ENCODE measurements around the gene RANBP17. TPM values are rescaled to one million over a fixed set of nuclear protein-coding genes. Genes with fewer than 3 reads are reported as not detected.

Gene RANBP17
- total and polyA plus RNA-seq, 2 donors (not counting 1 experiment from before 2014, with no cell fraction given) = 3.1 to 3.5 TPM

DNA sequence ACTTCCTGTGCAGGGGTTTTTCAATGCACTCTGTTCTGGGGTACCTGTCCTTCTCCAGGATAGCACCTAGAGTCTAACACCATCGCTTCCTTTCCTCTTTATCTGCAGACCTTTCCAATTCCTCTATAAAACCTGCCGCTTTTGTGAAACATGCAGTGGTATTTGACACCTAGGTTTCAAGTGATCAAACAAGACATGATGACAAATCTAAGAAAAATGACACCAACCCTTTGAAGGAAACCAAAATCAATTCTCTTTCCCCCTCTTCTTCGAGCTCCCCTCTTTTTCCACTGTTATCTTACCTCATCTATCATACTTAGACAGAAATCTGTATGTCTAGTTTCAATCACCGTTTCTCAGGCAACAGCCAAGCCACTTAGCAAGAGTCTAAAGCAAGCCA is 25.6 kb upstream of the RANBP17 start:
- H3K27ac ChIP-seq (ENCODE audit: insufficient read depth, low read length) = no peak overlapping the region
- H3K9me3 ChIP-seq (ENCODE audit: control insufficient read depth, insufficient read depth, low read depth, low read length) = no peaks in the 10 kb centered on the region
- H3K4me2 ChIP-seq (ENCODE audit: extremely low read depth, insufficient read depth, low read length) = no peak overlapping the region
- no peak overlapping the region for H2AFZ ChIP-seq (ENCODE audit: low read length)
- TF ChIP-seq CTCF (conservative IDR thresholded peaks at IDR 0.05 in 1 of 2, IDR thresholded peaks at IDR 0.05 in 1 of 2; ENCODE audit: low read depth in 1 of 2, low read length in 2 of 2) (no peak), EZH2 (IDR thresholded peaks at IDR 0.05; ENCODE audit: low read length, missing control alignments) (no peak)
- H4K20me1 ChIP-seq (ENCODE audit: control insufficient read depth, extremely low read depth, insufficient read depth, low read length) = no peaks in the 10 kb centered on the region
- H3K79me2 ChIP-seq (ENCODE audit: control insufficient read depth, insufficient read depth, low read length) = no peaks in the 10 kb centered on the region
- no peaks in the 10 kb centered on the region for H3K27me3 ChIP-seq (ENCODE audit: control insufficient read depth, insufficient read depth, low read length)
- H3K4me3 ChIP-seq (replicated peaks in 1 of 4; ENCODE audit: control extremely low read depth in 1 of 4, insufficient read depth in 1 of 4, low read depth in 3 of 4, low read length in 4 of 4) = no peak overlapping the region
- H3K9ac ChIP-seq (ENCODE audit: insufficient read depth, low read length) = no peak overlapping the region
- no peaks in the 10 kb centered on the region for H3K4me1 ChIP-seq (ENCODE audit: control insufficient read depth, extremely low read depth, insufficient read depth, low read length)
- DNase-seq (ENCODE audit: low read depth in 2 of 2) = no peak
- no peaks in the 10 kb centered on the region for H3K36me3 ChIP-seq (ENCODE audit: control insufficient read depth, insufficient read depth, low read length)

DNA sequence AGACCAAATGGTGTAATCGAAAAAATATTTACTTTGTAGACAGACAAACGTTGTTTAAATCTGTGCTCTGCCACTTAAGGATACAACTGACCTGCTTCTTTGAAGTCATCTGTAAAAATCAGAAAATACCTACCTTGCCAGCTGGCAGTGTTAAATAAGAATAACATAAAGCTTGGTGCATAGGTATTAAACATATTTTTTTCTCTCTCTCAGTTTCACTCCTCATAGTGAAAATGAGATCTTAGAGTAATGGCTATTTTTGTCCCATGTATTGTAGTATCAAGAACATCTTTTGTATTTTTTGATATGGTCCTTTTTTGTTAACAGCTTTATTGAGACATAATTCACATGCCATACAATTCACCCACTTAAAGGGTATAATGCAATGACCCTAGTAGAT is 17.9 kb upstream of the RANBP17 start:
- Histone ChIP-seq H3K36me3 (ENCODE audit: control insufficient read depth, insufficient read depth, low read length) (no peaks in the 10 kb centered on the region), H3K27me3 (ENCODE audit: control insufficient read depth, insufficient read depth, low read length) (no peaks in the 10 kb centered on the region), H3K4me3 (replicated peaks in 1 of 4; ENCODE audit: control extremely low read depth in 1 of 4, insufficient read depth in 1 of 4, low read depth in 3 of 4, low read length in 4 of 4) (no peak overlapping the region), H4K20me1 (ENCODE audit: control insufficient read depth, extremely low read depth, insufficient read depth, low read length) (no peaks in the 10 kb centered on the region), H3K4me2 (ENCODE audit: extremely low read depth, insufficient read depth, low read length) (no peak overlapping the region), H3K4me1 (ENCODE audit: control insufficient read depth, extremely low read depth, insufficient read depth, low read length) (no peaks in the 10 kb centered on the region), H3K79me2 (ENCODE audit: control insufficient read depth, insufficient read depth, low read length) (no peaks in the 10 kb centered on the region), H3K27ac (ENCODE audit: insufficient read depth, low read length) (no peak overlapping the region), H2AFZ (ENCODE audit: low read length) (no peak overlapping the region), H3K9me3 (ENCODE audit: control insufficient read depth, insufficient read depth, low read depth, low read length) (no peaks in the 10 kb centered on the region), H3K9ac (ENCODE audit: insufficient read depth, low read length) (no peak overlapping the region)
- DNase-seq (ENCODE audit: low read depth in 2 of 2) = no peak
- TF ChIP-seq CTCF (conservative IDR thresholded peaks at IDR 0.05 in 1 of 2, IDR thresholded peaks at IDR 0.05 in 1 of 2; ENCODE audit: low read depth in 1 of 2, low read length in 2 of 2) = no peak
- TF ChIP-seq EZH2 (IDR thresholded peaks at IDR 0.05; ENCODE audit: low read length, missing control alignments) = no peak

- Histone ChIP-seq H2AFZ (ENCODE audit: low read length) (no peak overlapping the region), H3K9ac (ENCODE audit: insufficient read depth, low read length) (no peak overlapping the region), H3K27ac (ENCODE audit: insufficient read depth, low read length) (no peak overlapping the region), H3K4me2 (ENCODE audit: extremely low read depth, insufficient read depth, low read length) (no peak overlapping the region), H3K9me3 (ENCODE audit: control insufficient read depth, insufficient read depth, low read depth, low read length) (no peaks in the 10 kb centered on the region), H4K20me1 (ENCODE audit: control insufficient read depth, extremely low read depth, insufficient read depth, low read length) (no peaks in the 10 kb centered on the region), H3K36me3 (ENCODE audit: control insufficient read depth, insufficient read depth, low read length) (no peaks in the 10 kb centered on the region), H3K79me2 (ENCODE audit: control insufficient read depth, insufficient read depth, low read length) (no peaks in the 10 kb centered on the region), H3K4me1 (ENCODE audit: control insufficient read depth, extremely low read depth, insufficient read depth, low read length) (no peaks in the 10 kb centered on the region), H3K4me3 (replicated peaks in 1 of 4; ENCODE audit: control extremely low read depth in 1 of 4, insufficient read depth in 1 of 4, low read depth in 3 of 4, low read length in 4 of 4) (no peak overlapping the region), H3K27me3 (ENCODE audit: control insufficient read depth, insufficient read depth, low read length) (no peaks in the 10 kb centered on the region)
- TF ChIP-seq EZH2 (IDR thresholded peaks at IDR 0.05; ENCODE audit: low read length, missing control alignments) = no peak
- TF ChIP-seq CTCF (conservative IDR thresholded peaks at IDR 0.05 in 1 of 2, IDR thresholded peaks at IDR 0.05 in 1 of 2; ENCODE audit: low read depth in 1 of 2, low read length in 2 of 2) = no peak
- DNase-seq (ENCODE audit: low read depth in 2 of 2) = no peak
Observed at GRCh38 chr5:170844651-170845050, 17.2 kb upstream of the RANBP17 start.

Measured in fibroblast of lung (primary cell).